Testis (tissue), 3 donors: Measurements from ENCODE around the gene CDKAL1. TPM values are rescaled to one million over a fixed set of nuclear protein-coding genes. Genes with fewer than 3 reads are reported as not detected.
"Not testable (repeated sequence)": the region's sequence is repeated elsewhere in the genome, so short reads cannot be mapped to it uniquely, and the experiment has no call there.

Experiments
- DNase-seq: peaks from one replicate; pipeline ENCODE4 v3.0.0-alpha.2; 2019
- H3K27ac ChIP-seq, 2 donors: fragments of 200-600 bp; sonication (generic); one replicate each; pipeline ENCODE4 v1.5.1; 2019
- H3K27me3 ChIP-seq: fragments of 200-600 bp; sonication (generic); one replicate; pipeline ENCODE4 v1.5.1; 2019
- H3K36me3 ChIP-seq: fragments of 200-600 bp; sonication (generic); one replicate; pipeline ENCODE4 v1.5.1; 2017; ENCODE audit warnings: low read depth; ENCODE audit errors: missing control alignments
- H3K4me1 ChIP-seq: fragments of 200-600 bp; sonication (generic); one replicate; pipeline ENCODE4 v1.5.1; 2019
- H3K4me3 ChIP-seq, 2 donors: fragments of 200-600 bp; sonication (generic); one replicate each; pipeline ENCODE4 v1.5.1; 2017 to 2019
- H3K9me3 ChIP-seq: fragments of 200-600 bp; sonication (generic); one replicate; pipeline ENCODE4 v1.5.1; 2017
- CTCF ChIP-seq, 3 experiments: fragments of 450-650 bp in 2 of 3; fragments of 200-600 bp in 1 of 3; sonication (generic) in 1 of 3; IDR thresholded peaks; one replicate each; pipeline ENCODE4 v1.5.1; 2016 to 2019; ENCODE audit warnings: antibody characterized with exemption in 3 of 3, mild to moderate bottlenecking in 2 of 3, moderate library complexity in 1 of 3
- POLR2A ChIP-seq: fragments of 450-650 bp; IDR thresholded peaks from one replicate; pipeline ENCODE4 v1.6.1; 2017; ENCODE audit warnings: antibody characterized with exemption, mild to moderate bottlenecking, moderate library complexity
- whole genome bisulfite sequencing, 2 donors: methylation state at CpG; one replicate each; pipeline ENCODE4 v1.1.5; 2018; 5-methylcytosine and 5-hydroxymethylcytosine counted together
- intact Hi-C: fragments of 100-400 bp; cut with DNase I; formaldehyde crosslinking; loops from one replicate; pipeline ENCODE4 v1.15.1; 2023; ENCODE audit warnings: low total_unique reads
- polyA plus RNA-seq: library from polyadenylated mRNA; stranded (reverse); fragments of 350-450 nt; fragmentation: Illumina TruSeq; extraction: RNeasy Lipid Tissue Mini Kit (QIAGEN cat#74804); gene quantifications from one replicate; pipeline ENCODE4 v1.2.3, GENCODE V29; 2014; ENCODE audit warnings: low read depth, low replicate concordance; ENCODE audit not compliant: insufficient read depth
- total RNA-seq, 2 donors: library from RNA; depleted of rRNA; stranded (reverse); fragments of >200 nt; gene quantifications; one replicate each; pipeline ENCODE4 v1.2.3, GENCODE V29; 2016

Gene CDKAL1
- total and polyA plus RNA-seq, 3 donors from 2014 or later: 11.1 to 18.5 (median 16.1) TPM

DNA sequence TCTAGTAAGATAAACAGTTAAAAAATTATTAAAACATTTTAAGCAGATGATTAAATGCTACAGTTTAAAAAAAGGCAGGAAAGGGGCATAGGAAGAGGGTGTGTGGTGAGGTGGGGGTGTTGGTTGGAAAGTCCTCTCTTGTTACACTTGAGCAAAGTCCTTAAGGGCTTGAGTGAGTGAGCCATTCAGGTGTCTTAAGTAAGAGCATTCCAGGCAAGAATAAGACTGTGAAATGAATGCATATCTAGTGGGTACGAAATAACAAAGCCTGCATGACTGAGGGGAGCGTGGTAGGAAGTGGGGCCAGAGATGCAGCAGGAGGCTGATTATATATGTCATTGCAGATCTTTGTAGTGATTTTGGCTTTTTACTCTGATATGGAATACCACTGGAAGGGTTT lies 5.1 kb downstream of the CDKAL1 start:
- H3K9me3 ChIP-seq: no peaks in the 10 kb centered on the region
- no peaks in the 10 kb centered on the region for H3K27me3 ChIP-seq
- no peaks in the 10 kb centered on the region for H3K36me3 ChIP-seq
- DNase-seq: no peak
- intact Hi-C loops: no loop called here
- 91 to 92% methylated on average over 2 of the region's 2 CpGs for WGBS, 2 donors
- no peak overlapping the region for H3K27ac ChIP-seq
- H3K4me3 ChIP-seq: no peak overlapping the region
- TF ChIP-seq CTCF (IDR thresholded peaks at IDR 0.05) (no peak), POLR2A (no peak)
- peaks cover 5% of the 10 kb centered on the region for H3K4me1 ChIP-seq

GRCh38 chr6:20540683-20541082 lies 6.4 kb downstream of the CDKAL1 start:
- 49 to 78% methylated on average over 5 of the region's 5 CpGs for WGBS, 2 donors
- DNase-seq: no peak
- intact Hi-C loops: no loop called here
- H3K9me3 ChIP-seq: no peaks in the 10 kb centered on the region
- H3K27ac ChIP-seq: no peak overlapping the region
- H3K4me3 ChIP-seq: no peak overlapping the region
- peaks cover 5% of the 10 kb centered on the region for H3K4me1 ChIP-seq
- H3K36me3 ChIP-seq: no peaks in the 10 kb centered on the region
- H3K27me3 ChIP-seq: no peaks in the 10 kb centered on the region
- TF ChIP-seq CTCF (IDR thresholded peaks at IDR 0.05): no peak

- no peak overlapping the region for H3K27ac ChIP-seq
- no peak for TF ChIP-seq CTCF (IDR thresholded peaks at IDR 0.05)
- TF ChIP-seq POLR2A: no peak
Measured at GRCh38 chr6:20541382-20541781, 7.1 kb downstream of the CDKAL1 start.

GRCh38 chr6:20542927-20543602 lies 8.8 kb downstream of the CDKAL1 start:
- 81 to 91% methylated on average over 2 of the region's 2 CpGs for WGBS, 2 donors
- H3K4me1 ChIP-seq: peaks cover 5% of the 10 kb centered on the region
- H3K36me3 ChIP-seq: no peaks in the 10 kb centered on the region
- no peak overlapping the region for H3K4me3 ChIP-seq
- no peak for TF ChIP-seq CTCF (IDR thresholded peaks at IDR 0.05)
- no peak overlapping the region for H3K27ac ChIP-seq
- no peak for DNase-seq
- intact Hi-C loops: no loop called here
- no peaks in the 10 kb centered on the region for H3K27me3 ChIP-seq
- no peaks in the 10 kb centered on the region for H3K9me3 ChIP-seq

More at GRCh38 chr6:20541382-20541781, 7.1 kb downstream of the CDKAL1 start:
- intact Hi-C loops: no loop called here
- H3K9me3 ChIP-seq: no peaks in the 10 kb centered on the region
- no peak overlapping the region for H3K4me3 ChIP-seq
- 91 to 93% methylated on average over 6 of the region's 6 CpGs for WGBS, 2 donors
- H3K4me1 ChIP-seq: peaks cover 5% of the 10 kb centered on the region
- H3K36me3 ChIP-seq: no peaks in the 10 kb centered on the region
- H3K27me3 ChIP-seq: no peaks in the 10 kb centered on the region
- DNase-seq: no peak

- no peaks in the 10 kb centered on the region for H3K4me1 ChIP-seq
- 89 to 97% methylated on average over 1 of the region's 1 CpG for WGBS, 2 donors
- H3K4me3 ChIP-seq: no peak overlapping the region
- intact Hi-C loops: no loop called here
- DNase-seq: no peak
- H3K27me3 ChIP-seq: no peaks in the 10 kb centered on the region
- no peaks in the 10 kb centered on the region for H3K36me3 ChIP-seq
- no peaks in the 10 kb centered on the region for H3K9me3 ChIP-seq
- no peak overlapping the region for H3K27ac ChIP-seq
- TF ChIP-seq POLR2A (no peak), CTCF (IDR thresholded peaks at IDR 0.05) (no peak)
Measured at GRCh38 chr6:20548264-20548663, 14.0 kb downstream of the CDKAL1 start.

DNA sequence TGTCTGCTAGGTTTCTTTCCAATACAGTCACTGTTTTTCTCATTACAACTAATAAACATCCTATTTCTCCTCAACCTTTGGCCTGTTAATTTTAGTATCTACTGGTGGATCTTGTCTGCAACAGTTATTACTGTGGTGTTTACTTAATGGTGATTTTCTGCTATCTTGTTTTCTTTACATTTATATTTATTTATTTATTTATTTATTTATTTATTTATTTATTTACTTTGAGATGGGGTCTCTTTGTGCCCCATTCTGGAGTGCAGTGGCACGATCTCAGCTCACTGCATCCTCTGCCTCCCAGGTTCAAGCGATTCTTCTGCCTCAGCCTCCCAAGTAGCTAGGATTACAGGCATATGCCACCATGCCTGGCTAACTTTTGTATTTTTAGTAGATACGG lies 15.1 kb downstream of the CDKAL1 start:
- H3K27me3 ChIP-seq, DNase-seq, H3K9me3 ChIP-seq, H3K36me3 ChIP-seq, H3K4me3 ChIP-seq, H3K27ac ChIP-seq, H3K4me1 ChIP-seq, intact Hi-C loops: not testable (repeated sequence)
- WGBS, 2 donors: 94 to 98% methylated on average over 3 of the region's 3 CpGs
